Spinal cord (tissue), 10 donors: ENCODE data around the gene CAMK1D. TPM values are rescaled to one million over a fixed set of nuclear protein-coding genes. Genes with fewer than 3 reads are reported as not detected.

Experiments used
- DNase-seq, 6 donors: peaks; one replicate each; pipeline versions ENCODE4 v3.0.0 to v3.0.0-alpha.2; 2013 to 2015; ENCODE audit warnings: low spot score in 6 of 6, low read depth in 4 of 6
- H3K27ac ChIP-seq: one replicate; pipeline ENCODE4 v1.5.1; 2013; ENCODE audit warnings: low read depth, low read length, control low read depth
- H3K27me3 ChIP-seq: one replicate; pipeline ENCODE4 v1.6.1; 2013; ENCODE audit warnings: low read length; ENCODE audit not compliant: control insufficient read depth, insufficient read depth
- H3K36me3 ChIP-seq: one replicate; pipeline ENCODE4 v1.6.1; 2013; ENCODE audit warnings: low read length; ENCODE audit not compliant: control insufficient read depth, insufficient read depth
- H3K4me1 ChIP-seq: one replicate; pipeline ENCODE4 v1.6.1; 2013; ENCODE audit warnings: low read length; ENCODE audit not compliant: control insufficient read depth, insufficient read depth
- H3K4me3 ChIP-seq: one replicate; pipeline ENCODE4 v1.5.1; 2013; ENCODE audit warnings: low read depth, low read length, control low read depth
- H3K9me3 ChIP-seq: one replicate; pipeline ENCODE4 v1.6.1; 2013; ENCODE audit warnings: low read length; ENCODE audit not compliant: control insufficient read depth, insufficient read depth
- WGBS: methylation state at CpG from one replicate; pipeline ENCODE4 v1.1.5; 2013; ENCODE audit warnings: missing lambda C conversion rate; ENCODE audit not compliant: insufficient coverage; 5-methylcytosine and 5-hydroxymethylcytosine counted together
- polyA plus RNA-seq, 2 donors: library from polyadenylated mRNA; unstranded; fragments of 120-200 nt; gene quantifications; one replicate each; pipeline ENCODE4 v1.2.1, GENCODE V29; 2013; ENCODE audit not compliant: insufficient read length in 2 of 2
- total RNA-seq, 2 donors: library from RNA; depleted of rRNA in 1 of 2; stranded (reverse); fragments of 120-200 nt in 1 of 2; fragments of >200 nt in 1 of 2; gene quantifications; one replicate each; pipeline versions ENCODE4 v1.2.3 to v1.2.4, GENCODE V29; 2013 to 2014
- donor health status: healthy.

The CAMK1D gene
- total and polyA plus RNA-seq, 4 donors: 25.2 to 39.0 (median 33.9) TPM

DNA sequence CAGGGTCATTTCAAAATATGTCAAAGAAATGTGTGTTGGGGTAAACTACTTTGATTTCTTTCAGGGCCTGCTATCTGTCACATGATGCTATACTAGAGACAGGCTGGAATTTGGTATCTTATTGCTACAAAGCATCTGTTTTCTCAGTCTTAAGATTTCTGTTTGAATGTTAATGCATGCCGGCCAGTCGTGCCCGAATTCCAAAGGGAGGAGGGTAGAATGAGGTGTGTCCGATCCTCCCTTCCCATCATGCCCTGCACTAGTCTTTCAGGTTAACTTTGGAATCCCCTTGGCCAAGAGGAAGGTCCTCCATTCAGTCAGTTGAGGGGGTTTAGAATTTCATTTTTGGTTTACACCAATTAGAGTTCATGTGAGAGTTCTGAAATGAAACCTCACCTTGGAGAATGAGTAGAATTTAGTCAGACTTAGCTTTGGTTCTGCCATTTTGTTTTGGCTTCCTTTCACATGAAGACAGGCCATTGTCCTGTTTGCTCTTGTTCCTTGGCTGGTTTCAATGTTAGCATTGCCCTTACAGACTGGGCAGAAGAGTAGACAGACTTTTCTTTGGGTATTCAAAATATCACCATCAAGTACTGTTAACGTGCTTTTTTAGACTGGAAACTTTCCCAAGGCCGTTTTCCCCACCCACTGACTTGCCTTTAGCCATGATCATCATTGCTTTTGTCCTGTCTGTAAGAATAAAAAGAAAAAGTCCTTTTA is 95.8 kb downstream of the CAMK1D start:
- no peak for DNase-seq
- no CpG with 5 or more reads among the region's 6 CpGs for WGBS
- Histone ChIP-seq H3K4me1 (no peaks in the 10 kb centered on the region), H3K4me3 (no peak overlapping the region), H3K27me3 (no peaks in the 10 kb centered on the region), H3K27ac (no peak overlapping the region), H3K9me3 (no peaks in the 10 kb centered on the region), H3K36me3 (no peaks in the 10 kb centered on the region)

- WGBS: 100% methylated on average over 2 of the region's 4 CpGs
- H3K4me1 ChIP-seq: no peaks in the 10 kb centered on the region
- H3K27me3 ChIP-seq: no peaks in the 10 kb centered on the region
- H3K9me3 ChIP-seq: no peaks in the 10 kb centered on the region
- H3K4me3 ChIP-seq: no peak overlapping the region
- DNase-seq: no peak
- no peak overlapping the region for H3K27ac ChIP-seq
- no peaks in the 10 kb centered on the region for H3K36me3 ChIP-seq
These were observed 96.5 kb downstream of the CAMK1D start for GRCh38 chr10:12445701-12446334.

DNA sequence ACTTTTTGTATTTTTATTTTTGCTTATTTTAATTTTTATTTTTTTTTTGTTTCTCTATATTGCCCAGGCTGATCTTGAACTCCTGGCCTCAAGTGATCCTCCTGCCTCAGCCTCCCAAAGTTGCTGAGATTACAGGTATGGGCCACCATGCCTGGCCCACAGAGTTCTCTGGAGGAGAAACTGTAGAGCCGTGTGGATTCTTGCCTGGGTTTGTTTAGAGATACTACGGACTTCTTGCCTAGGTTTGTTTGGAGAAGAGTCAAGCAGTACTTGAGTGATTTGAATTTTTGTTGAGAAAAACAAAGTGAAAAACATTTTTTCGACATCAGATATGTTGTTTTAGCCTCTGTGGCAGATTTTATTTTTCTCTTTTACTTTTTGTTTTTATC is 99.0 kb downstream of the CAMK1D start:
- no peak overlapping the region for H3K27ac ChIP-seq
- WGBS: 69% methylated on average over 2 of the region's 3 CpGs
- no peaks in the 10 kb centered on the region for H3K4me1 ChIP-seq
- H3K36me3 ChIP-seq: no peaks in the 10 kb centered on the region
- no peaks in the 10 kb centered on the region for H3K9me3 ChIP-seq
- no peak for DNase-seq
- no peak overlapping the region for H3K4me3 ChIP-seq
- no peaks in the 10 kb centered on the region for H3K27me3 ChIP-seq

DNA sequence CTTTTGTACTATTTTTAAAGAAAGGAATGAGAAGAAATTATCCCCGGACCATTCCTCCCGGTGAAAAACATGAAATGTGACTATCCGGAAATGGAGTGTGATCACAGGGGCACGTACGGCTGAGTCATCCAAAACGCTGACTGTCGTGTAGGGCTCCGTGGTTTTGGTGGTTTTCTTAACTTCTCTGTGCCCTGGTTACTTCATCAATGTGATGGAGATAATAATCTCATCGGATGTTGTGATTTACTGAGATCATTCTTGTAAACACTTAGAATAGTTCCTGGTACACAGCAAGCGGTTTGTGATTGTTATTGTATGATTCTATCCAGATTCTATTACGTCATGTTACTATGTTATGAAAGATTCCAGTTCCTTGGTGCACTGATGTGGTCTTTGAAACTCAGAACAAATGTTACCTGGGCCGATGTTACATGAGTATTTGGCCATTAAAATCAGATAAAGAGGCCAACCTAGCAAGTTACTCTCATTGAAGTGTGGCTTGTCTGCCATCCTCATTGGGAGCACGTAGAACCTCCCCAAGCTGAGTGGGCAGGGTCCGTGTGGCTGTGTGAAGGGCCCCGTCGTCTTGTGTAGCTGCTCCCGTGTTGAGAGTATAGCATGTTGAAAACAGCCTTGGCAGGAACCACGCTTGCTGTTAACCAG is 99.5 kb downstream of the CAMK1D start:
- H3K27ac ChIP-seq: no peak overlapping the region
- no peaks in the 10 kb centered on the region for H3K4me1 ChIP-seq
- no peak overlapping the region for H3K4me3 ChIP-seq
- no peaks in the 10 kb centered on the region for H3K36me3 ChIP-seq
- DNase-seq: no peak
- H3K27me3 ChIP-seq: no peaks in the 10 kb centered on the region
- H3K9me3 ChIP-seq: no peaks in the 10 kb centered on the region
- WGBS: 84% methylated on average over 15 of the region's 18 CpGs

GRCh38 chr10:12455318-12455717 is 106.0 kb downstream of the CAMK1D start:
- Histone ChIP-seq H3K9me3 (no peaks in the 10 kb centered on the region), H3K4me3 (no peak overlapping the region), H3K4me1 (no peaks in the 10 kb centered on the region), H3K36me3 (no peaks in the 10 kb centered on the region), H3K27ac (no peak overlapping the region), H3K27me3 (no peaks in the 10 kb centered on the region)
- 100% methylated on average over 2 of the region's 5 CpGs for WGBS
- no peak for DNase-seq

GRCh38 chr10:12455766-12456165 is 106.4 kb downstream of the CAMK1D start:
- H3K4me3 ChIP-seq: no peak overlapping the region
- no peaks in the 10 kb centered on the region for H3K27me3 ChIP-seq
- H3K4me1 ChIP-seq: no peaks in the 10 kb centered on the region
- no peaks in the 10 kb centered on the region for H3K36me3 ChIP-seq
- WGBS: no CpG with 5 or more reads among the region's 4 CpGs
- DNase-seq: no peak
- H3K27ac ChIP-seq: no peak overlapping the region
- H3K9me3 ChIP-seq: no peaks in the 10 kb centered on the region

DNA sequence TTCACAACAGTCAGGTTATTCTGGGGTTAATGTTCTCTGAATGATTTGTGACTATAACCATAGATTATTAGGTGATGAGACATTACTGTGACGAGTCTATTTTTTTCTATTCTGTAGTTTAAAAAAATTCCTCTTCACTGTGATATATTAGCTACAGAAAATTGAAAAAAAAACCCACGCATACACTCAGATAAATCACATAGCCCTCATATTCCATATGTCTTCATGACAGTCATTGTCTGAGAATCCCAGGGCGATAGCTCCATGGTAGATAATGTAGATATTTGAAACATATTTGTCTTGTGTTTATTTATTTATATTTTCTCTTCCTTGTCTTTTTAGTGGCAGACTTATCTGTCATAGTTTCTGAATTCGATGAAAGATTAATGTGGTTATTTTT is 110.0 kb downstream of the CAMK1D start:
- H3K27ac ChIP-seq: no peak overlapping the region
- DNase-seq: peak in 1 of 6 donors; percentile 46
- H3K4me3 ChIP-seq: no peak overlapping the region
- H3K27me3 ChIP-seq: no peaks in the 10 kb centered on the region
- no peaks in the 10 kb centered on the region for H3K4me1 ChIP-seq
- no peaks in the 10 kb centered on the region for H3K9me3 ChIP-seq
- 83% methylated on average over 1 of the region's 4 CpGs for WGBS
- no peaks in the 10 kb centered on the region for H3K36me3 ChIP-seq

GRCh38 chr10:12459762-12460161 is 110.4 kb downstream of the CAMK1D start:
- no peaks in the 10 kb centered on the region for H3K9me3 ChIP-seq
- no peaks in the 10 kb centered on the region for H3K27me3 ChIP-seq
- H3K27ac ChIP-seq: no peak overlapping the region
- peak in 2 of 6 donors; percentile 49 to 80 for DNase-seq
- no peaks in the 10 kb centered on the region for H3K36me3 ChIP-seq
- WGBS: 57% methylated on average over 5 of the region's 6 CpGs
- H3K4me3 ChIP-seq: no peak overlapping the region
- no peaks in the 10 kb centered on the region for H3K4me1 ChIP-seq

- Histone ChIP-seq H3K4me3 (no peak overlapping the region), H3K36me3 (no peaks in the 10 kb centered on the region), H3K27ac (no peak overlapping the region), H3K4me1 (no peaks in the 10 kb centered on the region), H3K9me3 (no peaks in the 10 kb centered on the region), H3K27me3 (no peaks in the 10 kb centered on the region)
- no CpG with 5 or more reads among the region's 5 CpGs for WGBS
- no peak for DNase-seq
These were observed 114.1 kb downstream of the CAMK1D start for GRCh38 chr10:12463459-12463838.
